GM19328 (cell line): Measurements from ENCODE around the gene ZC3H10.

Experiments
- ATAC-seq: cut with Tn5 transposase; IDR thresholded peaks from one replicate; pipeline ENCODE4 v1.9.1; 2021; ENCODE audit warnings: mild to moderate bottlenecking, moderate library complexity; ENCODE audit not compliant: unreplicated experiment

ZC3H10 gene

DNA sequence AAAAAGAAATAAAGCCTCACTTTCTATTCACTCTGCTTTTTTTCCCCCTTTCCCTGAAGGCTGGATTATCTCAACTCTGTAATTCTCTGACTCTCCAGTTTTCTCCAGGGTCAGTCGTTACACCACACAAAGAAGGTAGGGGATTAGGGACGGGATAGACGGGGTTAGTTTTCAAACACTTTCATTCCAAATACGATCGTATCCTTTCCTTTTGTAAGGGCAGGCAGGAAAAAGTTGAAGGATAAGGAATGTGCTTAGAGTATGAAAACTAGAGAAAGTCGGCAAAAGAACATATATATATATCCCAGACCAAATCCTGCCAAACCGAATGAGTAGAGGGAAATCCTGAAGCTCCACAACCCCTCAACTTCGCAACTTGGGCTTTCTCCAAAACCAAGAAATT lies 9.4 kb downstream of the ZC3H10 start:
- no peak for ATAC-seq

DNA sequence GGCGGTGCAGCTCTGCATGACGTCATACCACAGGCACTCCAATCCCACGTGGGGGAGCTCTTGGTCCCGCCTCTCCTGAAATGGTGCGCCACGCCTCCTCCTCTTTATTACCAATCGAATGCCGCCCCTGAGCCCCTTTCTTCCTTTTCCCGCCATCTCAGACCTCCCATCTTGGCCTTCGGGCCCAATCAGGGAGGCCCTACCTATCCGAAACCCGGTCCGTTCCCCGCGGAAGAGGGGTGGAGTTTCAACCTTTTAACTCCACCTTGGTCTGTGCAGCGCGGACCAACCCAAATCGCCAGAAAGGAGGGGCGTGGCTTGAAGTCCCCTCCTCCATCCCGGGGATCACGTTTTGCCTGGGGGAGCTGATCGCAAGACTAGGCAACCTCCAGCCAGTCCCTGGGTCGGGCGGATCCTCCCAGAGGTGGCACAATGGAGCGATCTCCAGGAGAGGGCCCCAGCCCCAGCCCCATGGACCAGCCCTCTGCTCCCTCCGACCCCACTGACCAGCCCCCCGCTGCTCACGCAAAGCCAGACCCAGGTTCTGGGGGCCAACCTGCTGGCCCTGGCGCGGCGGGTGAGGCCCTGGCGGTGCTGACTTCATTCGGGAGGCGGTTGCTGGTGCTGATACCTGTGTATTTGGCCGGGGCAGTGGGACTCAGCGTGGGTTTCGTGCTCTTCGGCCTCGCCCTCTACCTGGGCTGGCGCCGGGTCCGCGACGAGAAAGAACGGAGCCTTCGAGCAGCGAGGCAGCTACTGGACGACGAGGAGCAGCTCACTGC lies 10.0 kb downstream of the ZC3H10 start, which contains the start of gene ESYT1:
ESYT1 (plus strand) TSS at position 380 of the 782 bp plus-strand sequence; CDS start at position 433, 53 bp downstream.
- ATAC-seq: peak; percentile 92

DNA sequence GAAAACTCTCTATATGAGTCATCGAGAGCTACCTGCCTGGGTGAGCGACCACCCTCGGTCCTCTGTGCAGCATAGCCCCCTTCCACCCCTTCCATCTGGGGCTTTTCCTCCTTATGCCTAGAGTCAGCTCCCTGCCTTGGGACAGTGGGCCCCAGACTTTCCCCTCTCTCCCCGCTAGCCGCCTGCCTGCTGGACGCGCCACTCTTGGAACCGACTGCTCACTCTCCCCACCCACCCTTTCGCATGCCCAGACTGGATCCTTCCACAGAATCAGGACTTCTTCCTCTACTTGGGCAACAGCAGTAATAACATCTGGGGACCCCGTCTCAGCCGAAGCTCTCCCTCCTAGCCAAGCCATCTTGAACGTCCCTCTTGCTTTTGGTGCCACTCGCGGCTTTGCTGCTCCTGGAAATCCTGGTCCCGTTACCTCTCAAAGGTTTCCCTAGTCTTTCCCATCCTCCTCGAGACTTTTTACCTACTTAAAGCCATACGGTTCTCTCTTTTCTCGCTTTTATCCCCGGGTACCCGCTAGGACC lies 10.7 kb downstream of the ZC3H10 start:
- ATAC-seq: no peak

DNA sequence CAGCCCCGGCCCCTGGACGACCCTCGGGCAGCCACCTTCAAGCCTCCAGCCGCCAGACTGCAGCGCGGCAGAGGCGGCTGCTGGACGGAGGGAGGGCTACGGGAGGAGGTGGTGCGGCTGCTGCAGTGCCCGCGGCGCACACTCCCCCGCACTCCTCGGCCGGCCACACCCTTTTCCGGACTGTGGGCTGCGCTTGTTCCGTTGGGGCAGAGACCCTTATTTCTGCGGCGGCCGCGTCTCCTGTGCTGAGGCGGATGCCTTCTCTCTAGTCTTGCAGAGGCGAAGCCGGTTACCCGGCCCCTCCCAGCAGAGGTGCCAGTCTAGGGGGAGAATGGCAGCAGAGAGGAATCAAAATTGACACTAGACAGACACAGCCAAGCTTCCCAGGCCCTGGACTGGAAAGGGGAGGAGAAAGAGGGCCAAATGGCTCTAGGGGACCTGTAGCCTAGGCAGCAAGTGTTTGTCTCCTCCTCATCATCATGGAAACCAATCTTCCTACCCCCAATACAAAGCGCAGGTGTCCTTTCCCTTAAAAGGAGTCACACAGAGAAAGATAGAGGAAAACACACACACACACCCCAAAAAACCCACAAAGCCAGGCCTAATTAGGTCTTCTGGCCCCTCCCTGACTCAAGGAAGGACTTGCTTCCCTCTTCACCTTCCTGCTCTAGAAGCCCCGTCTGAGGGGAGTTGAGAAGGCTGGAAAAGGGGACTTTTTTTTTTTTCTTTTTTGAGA lies 11.3 kb downstream of the ZC3H10 start:
- no peak for ATAC-seq

DNA sequence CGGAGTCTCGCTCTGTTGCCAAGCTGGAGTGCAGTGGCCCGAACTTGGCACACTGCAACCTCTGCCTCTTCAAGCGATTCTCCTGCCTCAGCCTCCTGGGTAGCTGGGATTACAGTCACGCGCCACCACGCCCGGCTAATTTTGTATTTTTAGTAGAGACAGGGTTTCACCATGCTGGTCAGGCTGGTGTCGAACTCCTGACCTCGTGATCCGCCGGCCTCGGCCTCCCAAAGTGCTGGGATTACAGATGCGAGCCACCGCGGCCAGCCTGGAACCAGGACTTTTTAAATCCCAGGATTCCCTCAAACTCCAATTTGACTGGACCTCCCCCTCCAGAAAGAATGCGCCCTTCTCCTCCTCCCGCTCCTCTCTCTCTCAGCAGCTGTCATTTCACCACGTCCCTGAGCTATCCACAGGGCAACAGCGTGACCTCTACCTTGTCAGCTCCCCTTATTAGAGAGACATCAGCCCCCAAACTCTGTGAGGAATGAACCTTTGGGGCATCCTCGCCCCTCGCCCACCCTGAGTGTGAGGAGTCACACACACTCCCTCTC lies 12.0 kb downstream of the ZC3H10 start:
- no peak for ATAC-seq

DNA sequence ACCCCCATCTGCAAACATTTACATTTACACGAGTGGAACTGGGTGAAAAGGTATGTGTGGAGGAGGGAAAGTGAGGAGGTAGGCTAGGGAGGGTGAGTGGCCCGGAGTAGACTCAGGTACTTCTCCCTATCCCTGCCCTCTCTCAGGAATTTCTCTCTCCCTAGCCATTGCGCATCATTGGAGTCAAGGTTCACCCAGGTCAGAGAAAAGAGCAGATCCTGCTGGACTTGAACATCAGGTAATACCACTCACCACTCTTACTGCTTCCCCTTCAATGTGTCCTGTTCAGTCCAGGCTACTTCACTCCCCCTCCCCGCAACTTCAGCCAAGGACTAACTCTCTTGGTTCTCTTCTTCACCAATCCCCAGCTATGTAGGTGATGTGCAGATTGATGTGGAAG lies 12.8 kb downstream of the ZC3H10 start:
- ATAC-seq: no peak

DNA sequence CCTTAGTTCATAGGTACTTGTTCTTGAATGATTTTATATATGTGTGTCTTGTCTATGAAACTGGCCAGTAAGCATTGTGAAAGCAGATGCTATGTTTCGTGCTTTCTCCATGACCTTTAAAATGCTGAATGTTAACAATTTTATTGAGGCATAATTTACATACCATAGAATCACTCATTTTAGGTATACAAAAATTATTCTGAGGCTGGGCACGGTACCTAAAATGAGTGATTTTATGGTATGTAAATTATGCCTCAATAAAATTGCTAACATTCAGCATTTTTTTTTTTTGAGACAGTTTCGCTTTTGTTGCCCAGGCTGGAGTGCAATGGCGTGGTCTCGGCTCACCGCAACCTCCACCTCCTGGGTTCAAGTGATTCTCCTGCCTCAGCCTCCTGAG lies 16.8 kb downstream of the ZC3H10 start:
- ATAC-seq: no peak

DNA sequence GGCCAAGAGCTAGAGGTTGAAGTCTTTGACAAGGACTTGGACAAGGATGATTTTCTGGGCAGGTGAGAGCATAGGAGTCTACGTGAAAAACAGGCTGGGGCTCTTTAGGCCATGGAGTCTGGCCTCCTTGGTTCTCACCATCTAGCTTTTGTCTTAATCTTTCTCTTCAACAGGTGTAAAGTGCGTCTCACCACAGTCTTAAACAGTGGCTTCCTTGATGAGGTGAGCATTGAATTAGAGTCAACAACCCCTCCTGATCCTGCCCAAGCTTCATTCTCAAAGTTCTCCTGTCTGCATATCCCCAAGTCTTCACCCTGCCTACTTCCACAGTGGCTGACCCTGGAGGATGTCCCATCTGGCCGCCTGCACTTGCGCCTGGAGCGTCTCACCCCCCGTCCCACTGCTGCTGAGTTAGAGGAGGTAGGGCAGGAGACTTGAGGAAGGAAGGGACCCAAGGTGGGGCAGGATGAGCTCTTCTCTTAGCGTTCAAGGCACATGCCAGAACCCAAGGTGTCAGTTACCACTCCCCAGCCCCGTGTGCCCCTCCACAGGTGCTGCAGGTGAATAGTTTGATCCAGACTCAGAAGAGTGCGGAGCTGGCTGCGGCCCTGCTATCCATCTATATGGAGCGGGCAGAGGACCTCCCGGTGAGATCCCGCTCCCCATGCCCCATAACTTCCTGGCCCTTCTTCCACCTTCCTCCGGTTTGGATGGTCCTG lies 19.9 kb downstream of the ZC3H10 start:
- no peak for ATAC-seq

DNA sequence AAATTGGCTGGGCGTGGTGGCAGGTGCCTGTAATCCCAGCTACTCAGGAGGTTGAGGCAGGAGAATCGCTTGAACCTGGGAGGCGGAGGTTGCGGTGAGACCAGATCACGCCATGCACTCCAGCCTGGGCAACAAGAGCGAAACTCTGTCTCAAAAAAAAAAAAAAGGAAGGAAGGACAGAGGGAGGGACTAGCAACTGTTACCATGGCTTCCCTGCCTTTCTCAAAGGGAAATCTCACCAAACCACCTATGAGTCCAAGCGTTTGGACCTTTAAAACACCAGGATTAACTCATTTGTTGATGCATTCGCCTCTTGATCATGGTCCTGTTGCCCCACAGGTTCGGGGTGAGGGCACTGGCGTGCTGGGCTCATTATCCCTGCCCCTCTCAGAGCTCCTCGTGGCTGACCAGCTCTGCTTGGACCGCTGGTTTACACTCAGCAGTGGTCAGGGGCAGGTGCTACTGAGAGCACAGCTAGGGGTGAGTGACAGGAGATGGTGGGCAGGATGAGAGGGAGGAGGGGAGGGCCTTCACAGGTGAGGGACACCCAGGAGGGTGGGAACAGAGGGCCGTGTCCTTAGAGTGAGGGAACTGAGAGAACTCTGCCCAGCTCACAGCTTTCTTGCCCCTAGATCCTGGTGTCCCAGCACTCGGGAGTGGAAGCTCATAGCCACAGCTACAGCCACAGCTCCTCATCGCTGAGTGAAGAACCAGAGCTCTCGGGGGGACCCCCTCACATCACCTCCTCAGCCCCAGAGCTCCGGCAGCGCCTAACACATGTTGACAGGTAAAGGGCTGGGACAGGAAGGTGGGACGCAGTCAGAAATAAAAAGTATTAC lies 24.1 kb downstream of the ZC3H10 start:
- no peak for ATAC-seq

DNA sequence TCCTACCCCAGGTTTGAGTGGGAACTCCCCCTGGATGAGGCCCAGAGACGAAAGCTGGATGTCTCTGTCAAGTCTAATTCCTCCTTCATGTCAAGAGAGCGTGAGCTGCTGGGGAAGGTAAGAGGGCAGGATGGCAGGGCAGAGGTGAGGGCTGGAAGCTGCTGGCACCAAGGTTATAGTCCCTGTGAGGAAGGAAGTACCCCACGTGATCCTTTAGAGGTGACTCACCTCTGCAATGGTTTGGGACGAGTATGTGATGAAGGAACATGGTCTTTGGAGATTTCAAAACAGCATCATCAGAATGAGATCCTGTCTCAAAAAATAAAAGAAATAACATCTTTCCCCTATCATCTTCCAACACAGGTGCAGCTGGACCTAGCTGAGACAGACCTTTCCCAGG lies 25.2 kb downstream of the ZC3H10 start:
- ATAC-seq: no peak

DNA sequence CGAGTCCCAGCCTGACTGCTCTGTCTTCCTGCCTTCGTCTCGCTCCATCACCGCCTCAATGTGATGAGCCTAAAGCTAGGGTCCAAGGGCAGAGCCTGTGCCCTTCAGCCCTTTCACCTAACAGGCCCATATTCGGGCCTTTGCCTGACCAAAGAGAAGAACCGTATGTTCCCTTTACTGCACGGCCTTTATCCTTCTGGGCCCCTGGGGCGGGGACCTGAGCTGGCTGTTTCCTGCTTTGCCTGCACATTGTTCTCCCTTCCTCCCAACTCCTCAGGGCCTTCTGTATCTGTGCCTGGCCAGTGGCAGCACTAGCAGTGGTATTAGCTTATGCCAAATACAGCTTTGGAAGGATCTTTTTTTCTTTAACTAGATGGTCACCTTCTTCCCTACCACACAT lies 25.8 kb downstream of the ZC3H10 start:
- no peak for ATAC-seq

DNA sequence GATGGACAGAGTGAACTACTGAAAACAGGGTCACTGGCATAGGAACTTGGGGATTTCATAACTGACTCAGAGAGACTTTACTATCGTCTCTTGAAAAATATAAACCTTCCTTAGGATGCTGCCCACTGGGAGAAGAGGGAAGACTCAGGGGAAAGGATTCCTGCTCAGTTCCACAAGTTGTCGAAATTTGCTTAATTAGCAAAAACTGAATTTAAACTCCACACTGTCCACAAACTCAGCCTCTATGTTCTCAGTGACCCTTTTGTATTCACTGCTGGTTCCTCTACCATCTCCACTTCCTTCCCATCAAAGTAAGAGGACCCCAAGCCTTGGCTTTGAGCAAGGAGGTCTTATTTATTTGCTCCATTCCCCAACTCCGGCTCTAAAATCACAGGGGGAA lies 27.2 kb downstream of the ZC3H10 start:
- no peak for ATAC-seq

DNA sequence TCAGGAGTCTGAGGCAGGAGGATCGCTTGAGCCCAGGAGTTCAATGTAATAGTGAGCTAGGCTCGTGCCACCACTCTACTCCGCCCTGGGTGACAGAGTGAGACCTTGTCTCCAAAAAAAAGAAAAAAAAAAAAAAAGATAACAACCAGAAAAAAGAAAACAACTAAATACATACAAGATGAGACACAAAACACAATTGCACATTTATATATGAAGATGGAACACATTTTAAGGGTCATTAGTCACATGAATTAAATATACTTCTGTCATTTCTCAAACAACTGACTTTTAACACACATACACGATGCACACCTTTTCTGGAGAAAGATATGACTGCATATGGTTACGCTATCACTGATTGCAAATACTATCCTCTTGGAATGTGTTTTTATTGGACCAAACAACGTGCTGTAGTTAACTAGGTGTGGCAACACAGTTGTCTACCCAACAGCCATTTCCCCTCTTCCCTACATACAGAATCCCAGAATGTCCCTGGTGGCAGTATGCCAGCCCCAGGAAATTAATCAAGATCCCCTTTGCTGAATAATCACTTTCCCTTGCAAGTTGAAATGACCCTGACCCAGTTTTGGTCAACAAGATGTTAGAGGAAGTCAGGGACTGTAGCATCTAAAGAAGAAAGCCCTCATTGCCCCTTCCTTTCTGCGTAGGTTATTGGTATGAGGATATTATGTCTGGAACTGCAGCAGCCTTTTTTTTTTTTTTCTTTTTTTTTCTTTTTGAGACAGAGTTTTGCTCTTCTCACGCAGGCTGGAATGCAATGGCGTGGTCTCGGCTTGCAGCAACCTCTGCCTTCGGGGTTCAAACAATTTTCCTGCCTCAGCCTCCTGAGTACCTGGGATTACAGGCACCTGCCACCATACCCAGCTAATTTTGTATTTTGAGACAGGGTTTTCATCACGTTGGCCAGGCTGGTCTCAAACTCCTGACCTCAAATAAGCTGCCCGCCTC lies 28.7 kb downstream of the ZC3H10 start:
- no peak for ATAC-seq

DNA sequence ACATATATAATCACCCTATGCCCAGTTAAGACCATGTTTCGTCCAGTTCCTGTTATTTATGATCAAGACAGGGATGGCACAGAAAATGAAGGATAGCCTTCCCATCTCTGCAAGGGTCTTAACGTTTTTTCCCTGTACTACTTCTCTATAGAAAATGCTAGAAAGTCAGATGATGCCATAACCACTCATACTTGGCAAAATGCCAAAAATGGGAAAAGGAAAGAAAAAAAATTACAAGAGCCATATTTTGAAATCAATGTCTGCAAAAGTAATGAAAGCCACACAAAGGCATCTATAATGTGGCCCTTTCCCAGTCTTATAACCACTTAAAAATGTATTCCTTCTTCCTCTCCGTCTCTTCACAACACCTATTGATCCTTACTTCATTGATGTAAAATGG lies 32.5 kb downstream of the ZC3H10 start:
- no peak for ATAC-seq

DNA sequence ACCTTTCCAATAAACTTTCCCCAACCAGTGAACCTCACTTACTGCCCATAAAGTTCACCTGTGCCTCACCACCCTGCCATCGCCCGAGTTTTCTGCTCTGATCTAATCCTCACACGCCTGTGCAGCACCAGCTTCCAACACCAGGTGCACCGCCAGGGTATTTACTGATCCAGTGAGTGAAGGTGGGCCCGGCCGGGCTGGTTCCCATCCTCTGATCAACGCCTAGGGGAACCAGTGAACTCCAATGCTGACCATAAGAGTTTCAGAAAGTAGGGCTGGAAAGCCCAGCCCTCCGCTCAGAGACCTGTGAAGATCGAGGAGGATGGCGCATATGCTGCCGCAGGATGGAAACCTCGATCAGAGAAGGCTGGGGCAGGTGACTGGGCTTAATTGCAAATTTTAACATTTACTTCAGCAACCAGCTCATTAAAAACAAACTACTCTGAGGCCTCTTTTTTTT lies 33.6 kb downstream of the ZC3H10 start:
- peak; percentile 31 for ATAC-seq

DNA sequence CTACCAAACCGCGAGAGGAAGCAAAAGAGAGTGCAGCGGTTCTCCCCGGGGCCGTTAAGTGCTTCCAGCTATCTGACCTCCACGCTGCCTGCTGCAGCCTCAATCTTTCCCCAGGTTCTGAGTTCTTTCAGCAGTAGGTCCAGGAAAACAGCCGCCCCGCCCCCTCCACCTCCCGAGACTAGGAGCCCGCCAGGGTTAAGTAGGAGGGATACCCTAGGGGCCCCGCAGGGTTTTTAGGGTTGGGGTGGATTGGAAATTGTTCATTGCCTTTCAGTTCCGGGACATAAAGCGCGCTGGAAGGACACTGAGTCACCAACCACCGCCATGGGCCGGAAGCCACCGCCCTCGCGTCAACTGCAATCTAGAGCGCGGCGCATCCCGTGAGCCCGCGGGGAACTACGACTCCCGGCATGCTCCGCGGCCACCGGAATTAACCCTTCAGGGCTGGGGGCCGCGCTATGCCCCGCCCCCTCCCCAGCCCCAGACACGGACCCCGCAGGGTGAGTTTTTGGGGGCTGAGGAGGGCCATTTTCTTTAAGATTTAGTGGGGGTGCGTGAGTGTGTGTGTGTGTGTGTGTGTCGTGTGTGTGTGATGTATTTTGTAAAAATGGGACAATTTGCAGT lies 34.2 kb downstream of the ZC3H10 start, which contains the start of gene MYL6B:
MYL6B (plus strand) TSS at position 456 of the 624 bp plus-strand sequence. CDS start 1,332 bp downstream, outside the sequence.
- peak; percentile 83 for ATAC-seq

DNA sequence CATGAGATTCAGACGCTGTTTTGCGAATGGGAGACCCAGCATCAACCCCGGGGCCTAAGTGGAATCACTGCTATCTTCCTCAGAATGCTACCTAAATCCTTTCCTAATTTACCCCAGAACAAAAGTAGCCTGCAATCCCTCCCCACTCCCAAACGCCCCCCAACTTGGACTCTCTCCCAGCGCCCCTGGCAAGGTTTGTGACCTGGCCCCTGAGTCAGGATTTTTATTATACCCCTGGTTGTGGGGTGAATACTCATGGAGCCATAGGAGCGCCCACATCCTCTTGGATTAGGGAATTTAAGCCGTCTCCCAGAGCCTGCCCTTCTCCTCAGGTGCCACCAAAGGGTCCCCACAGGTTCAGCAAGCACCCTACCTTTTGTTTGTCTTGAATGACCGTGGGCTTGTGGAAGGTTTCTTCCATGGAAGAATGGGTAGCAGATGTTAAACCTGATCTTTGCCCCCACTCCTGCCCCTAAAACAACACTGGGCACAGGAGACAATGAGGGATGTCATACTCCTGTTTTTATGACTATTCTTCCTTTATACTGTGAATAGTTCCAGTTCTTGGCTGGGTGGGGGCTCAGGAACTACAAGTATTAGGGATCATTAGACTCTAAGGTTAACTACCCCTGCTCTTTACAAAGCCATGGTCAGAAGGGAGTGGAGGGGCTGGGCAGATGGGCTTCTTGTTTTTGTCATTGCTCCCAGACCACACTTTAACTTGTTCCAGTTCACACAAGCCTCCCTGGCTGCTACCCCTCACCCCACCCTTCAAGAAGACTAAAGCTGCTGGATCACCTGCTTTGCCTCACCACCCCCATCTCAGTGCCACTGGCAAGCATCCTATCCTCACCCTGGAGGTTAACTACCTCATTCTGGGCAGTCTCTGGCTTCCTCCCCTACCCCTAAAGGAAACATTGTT lies 35.0 kb downstream of the ZC3H10 start:
- ATAC-seq: no peak
